Kidney (tissue), 14 donors: ENCODE data around the gene CFAP58. TPM values are rescaled to one million over a fixed set of nuclear protein-coding genes. Genes with fewer than 3 reads are reported as not detected.

Experiments used
- DNase-seq, 5 donors: peaks; one replicate each; pipeline ENCODE4 v3.0.0-alpha.2; 2013 to 2020
- FAIRE-seq: peaks from 2 replicates; lab custom pipeline; 2012; peaks lifted over from hg19 to GRCh38; lab: Jason Lieb, UNC
- H3K27ac ChIP-seq, 2 donors: one replicate each; pipeline ENCODE4 v1.7.0; 2013; ENCODE audit warnings: low read depth in 2 of 2, low read length in 2 of 2, inconsistent platforms in 1 of 2
- H3K27me3 ChIP-seq: one replicate; pipeline ENCODE4 v1.7.1; 2013; ENCODE audit warnings: low read length, inconsistent platforms; ENCODE audit not compliant: control insufficient read depth, insufficient read depth
- H3K36me3 ChIP-seq, 3 donors: one replicate each; pipeline versions ENCODE4 v1.7.0 to v1.7.1; 2013; ENCODE audit warnings: low read length in 3 of 3, control low read depth in 1 of 3, inconsistent platforms in 1 of 3; ENCODE audit not compliant: insufficient read depth in 3 of 3, control insufficient read depth in 2 of 3
- H3K4me1 ChIP-seq, 3 donors: one replicate each; pipeline versions ENCODE4 v1.7.0 to v1.7.1; 2013; ENCODE audit warnings: low read length in 3 of 3, inconsistent platforms in 1 of 3, low read depth in 1 of 3; ENCODE audit not compliant: control insufficient read depth in 2 of 3, insufficient read depth in 2 of 3
- H3K4me3 ChIP-seq, 3 donors: one replicate each; pipeline versions ENCODE4 v1.7.0 to v1.8.1; 2013; ENCODE audit warnings: low read length in 3 of 3, control low read depth in 1 of 3, inconsistent platforms in 1 of 3
- H3K9ac ChIP-seq, 3 donors: one replicate each; pipeline versions ENCODE4 v1.7.0 to v1.7.1; 2013; ENCODE audit warnings: low read length in 3 of 3, control low read depth in 1 of 3, inconsistent platforms in 1 of 3
- H3K9me3 ChIP-seq, 3 donors: one replicate each; pipeline versions ENCODE4 v1.7.0 to v1.7.1; 2013; ENCODE audit warnings: low read length in 3 of 3, control low read depth in 1 of 3, inconsistent platforms in 1 of 3; ENCODE audit not compliant: control insufficient read depth in 2 of 3, insufficient read depth in 1 of 3
- CTCF ChIP-seq: IDR thresholded peaks from 3 replicates; pipeline ENCODE4 v1.5.1; 2012; ENCODE audit warnings: mild to moderate bottlenecking, moderate library complexity, borderline replicate concordance; ENCODE audit not compliant: insufficient read depth; ENCODE audit errors: extremely low read depth
- intact Hi-C: fragments of 100-400 bp; cut with DNase I; formaldehyde crosslinking; loops from one replicate; pipeline ENCODE4 v1.11.1; 2022
- polyA plus RNA-seq: library from polyadenylated mRNA; stranded (reverse); fragments of 350-450 nt; fragmentation: Illumina TruSeq; extraction: RNeasy Lipid Tissue Mini Kit (QIAGEN cat#74804); gene quantifications from one replicate; pipeline ENCODE4 v1.2.3, GENCODE V29; 2014; ENCODE audit warnings: low read depth, low replicate concordance; ENCODE audit not compliant: insufficient read depth
- total RNA-seq: library from RNA; stranded (reverse); fragmentation: NEBNext Ultra II Directional; extraction: Animal tissue kit (Norgen Biotek cat#: 25700); gene quantifications from one replicate; pipeline ENCODE4 v1.2.1, GENCODE V29; 2021
- donor health status: control.
- donor health status: control.
- donor health status: control.
- donor health status: control.
- donor health status: control.
- donor health status: DM: yes; HTN: yes; CAD: no.
- donor health status: Normal renal cell carcinoma (clear cell type).

Gene CFAP58
- total and polyA plus RNA-seq, 2 donors from 2014 or later, result 0.19 to 0.35 TPM

- intact Hi-C loops, result no loop called here
- H3K27me3 ChIP-seq, result no peaks in the 10 kb centered on the region
- H3K9ac ChIP-seq, result peak overlapping the region in 2 of 3 donors; percentile 8 to 59
- no peaks in the 10 kb centered on the region for H3K9me3 ChIP-seq
- peak overlapping the region in 2 of 3 donors; percentile 6 to 7 for H3K4me3 ChIP-seq
- peaks cover 8 to 80% (median 57%) of the 10 kb centered on the region in 3 donors for H3K4me1 ChIP-seq
- peak in 4 of 5 donors; percentile 35 to 79 (median 62) for DNase-seq
- FAIRE-seq, result no peak
- peak overlapping the region; percentile 78 to 81 for H3K27ac ChIP-seq
- no peak for TF ChIP-seq CTCF
- H3K36me3 ChIP-seq, result peaks cover 0 to 3% (median 0%) of the 10 kb centered on the region in 3 donors
Observed at GRCh38 chr10:104330168-104331110, 23.2 kb upstream of the CFAP58 start.

DNA sequence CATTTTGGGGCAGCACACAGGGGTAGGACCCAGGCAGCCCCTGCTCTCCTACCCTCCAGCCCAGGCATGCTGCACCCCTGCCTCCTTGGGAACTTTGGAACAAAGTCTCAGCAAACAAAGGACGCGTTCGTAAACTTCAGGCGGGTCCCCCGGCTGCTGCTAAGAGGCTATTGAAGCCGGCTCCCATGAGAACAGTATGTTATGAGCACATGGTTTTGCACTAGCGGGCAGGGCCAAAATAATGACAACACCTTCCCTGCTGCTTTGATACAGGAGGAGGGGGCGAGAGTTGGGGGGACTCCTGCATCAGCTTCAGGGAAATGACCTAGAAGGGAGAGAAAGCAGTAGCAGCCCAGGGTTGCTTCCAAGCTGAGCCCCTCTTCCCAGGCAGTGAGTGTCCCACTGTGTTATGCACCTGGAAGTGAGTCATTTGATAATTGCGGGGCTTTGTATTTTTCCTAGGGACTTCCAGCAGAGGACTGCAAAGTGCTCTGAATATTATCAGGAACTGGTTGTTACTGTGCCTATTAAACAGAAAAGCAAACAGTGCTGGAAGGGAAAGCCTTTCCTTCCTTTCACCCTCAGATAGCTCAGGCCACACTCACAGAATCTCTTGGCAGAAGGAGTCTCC, 22.3 kb upstream of the CFAP58 start:
- H3K36me3 ChIP-seq, result peaks cover 0 to 3% (median 0%) of the 10 kb centered on the region in 3 donors
- FAIRE-seq, result no peak
- no peak for TF ChIP-seq CTCF
- H3K27ac ChIP-seq, result peak overlapping the region; percentile 78 to 81
- H3K27me3 ChIP-seq, result no peaks in the 10 kb centered on the region
- H3K9ac ChIP-seq, result peak overlapping the region in 2 of 3 donors; percentile 8 to 46
- H3K9me3 ChIP-seq, result no peaks in the 10 kb centered on the region
- DNase-seq, result peak; percentile 45 to 68 (median 64)
- peaks cover 8 to 76% (median 62%) of the 10 kb centered on the region in 3 donors for H3K4me1 ChIP-seq
- peak overlapping the region in 1 of 3 donors; percentile 6 for H3K4me3 ChIP-seq
- intact Hi-C loops, result no loop called here

DNA sequence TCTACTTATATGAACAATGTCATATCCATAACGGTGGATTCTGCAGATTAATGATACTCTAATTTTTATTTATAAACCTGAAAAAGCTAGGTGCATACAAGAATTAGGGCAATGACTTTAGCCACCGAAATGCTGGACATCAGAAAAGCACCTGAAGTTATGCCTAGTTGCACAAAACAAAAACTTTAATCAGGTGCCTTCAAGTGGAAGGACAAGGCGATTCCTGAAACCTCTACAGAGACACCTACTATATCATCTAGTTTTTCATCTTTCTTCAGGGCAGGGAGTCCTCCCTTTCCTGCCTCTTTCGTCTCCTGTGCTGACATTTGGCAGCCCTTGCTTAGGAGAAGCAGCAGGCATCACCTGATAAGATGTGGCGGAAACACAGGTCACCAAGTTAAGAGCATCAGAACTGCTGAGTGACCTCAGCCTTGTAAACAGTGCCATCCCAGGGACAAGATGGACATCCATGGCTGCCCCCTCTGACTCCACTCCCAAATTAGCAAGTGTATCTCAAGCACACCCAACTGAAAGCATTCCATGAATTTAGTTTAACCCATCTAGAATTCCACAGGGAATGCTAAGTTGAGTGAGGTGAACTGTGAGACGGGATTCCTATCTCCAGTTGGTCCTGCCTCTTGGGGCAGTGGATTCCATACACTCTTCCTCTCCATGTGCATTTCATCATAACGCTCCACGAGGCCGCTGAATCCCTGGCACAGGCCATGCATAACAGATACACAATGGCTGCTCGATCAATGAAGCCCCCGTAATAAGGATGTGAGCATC, 21.2 kb upstream of the CFAP58 start:
- Histone ChIP-seq H3K4me3 (no peak overlapping the region), H3K4me1 (peaks cover 8 to 67% (median 58%) of the 10 kb centered on the region in 3 donors), H3K36me3 (peaks cover 0 to 3% (median 0%) of the 10 kb centered on the region in 3 donors), H3K27ac (peak overlapping the region; percentile 20 to 78), H3K27me3 (no peaks in the 10 kb centered on the region), H3K9ac (peak overlapping the region in 1 of 3 donors; percentile 46), H3K9me3 (no peaks in the 10 kb centered on the region)
- FAIRE-seq (no peak), DNase-seq (peak in 1 of 5 donors; percentile 28)
- intact Hi-C loops, result no loop called here
- no peak for TF ChIP-seq CTCF
